ENCODE data around the gene TXNDC8.
"Not testable (repeated sequence)": the region's sequence is repeated elsewhere in the genome, so short reads cannot be mapped to it uniquely, and the experiment has no call there.

Gene TXNDC8

GRCh38 chr9:110323818-110324217 lies 13.8 kb downstream of the TXNDC8 start:
- DNase-seq, result no peak

GRCh38 chr9:110320651-110321445 lies 16.8 kb downstream of the TXNDC8 start:
- DNase-seq, result no peak

- no peak for DNase-seq
These were observed 17.7 kb downstream of the TXNDC8 start for GRCh38 chr9:110319781-110320492.

- no peak for DNase-seq
These were observed 19.8 kb downstream of the TXNDC8 start for GRCh38 chr9:110317911-110318310.

- no peak for DNase-seq
These were observed 21.2 kb downstream of the TXNDC8 start for GRCh38 chr9:110316261-110317075.

GRCh38 chr9:110311978-110312377 lies 25.7 kb downstream of the TXNDC8 start:
- DNase-seq, result not testable (repeated sequence)

- no peak for DNase-seq
These were observed 28.0 kb downstream of the TXNDC8 start for GRCh38 chr9:110309681-110310080.

- DNase-seq, result no peak
These were observed 29.0 kb downstream of the TXNDC8 start for GRCh38 chr9:110308633-110309038.

- DNase-seq, result no peak
These were observed 30.5 kb downstream of the TXNDC8 start for GRCh38 chr9:110307191-110307590.

- no peak for DNase-seq
These were observed 34.5 kb downstream of the TXNDC8 start for GRCh38 chr9:110303133-110303532.

GRCh38 chr9:110298043-110298605 lies 39.5 kb downstream of the TXNDC8 start:
- DNase-seq, result no peak

GRCh38 chr9:110293248-110293647 lies 44.4 kb downstream of the TXNDC8 start:
- no peak for DNase-seq

GRCh38 chr9:110291921-110292557 lies 45.6 kb downstream of the TXNDC8 start:
- DNase-seq, result no peak

- no peak for DNase-seq
These were observed 47.7 kb downstream of the TXNDC8 start for GRCh38 chr9:110290001-110290400.

GRCh38 chr9:110288503-110288902 lies 49.2 kb downstream of the TXNDC8 start:
- DNase-seq, result no peak

- DNase-seq, result no peak
These were observed 50.4 kb downstream of the TXNDC8 start for GRCh38 chr9:110287289-110287680.

- no peak for DNase-seq
These were observed 53.3 kb downstream of the TXNDC8 start for GRCh38 chr9:110284211-110284844.

GRCh38 chr9:110283751-110284150 lies 53.9 kb downstream of the TXNDC8 start:
- no peak for DNase-seq

- DNase-seq, result no peak
These were observed 55.0 kb downstream of the TXNDC8 start for GRCh38 chr9:110282739-110283081.

GRCh38 chr9:110282018-110282738 lies 55.5 kb downstream of the TXNDC8 start:
- no peak for DNase-seq

GRCh38 chr9:110278080-110278707 lies 59.5 kb downstream of the TXNDC8 start:
- no peak for DNase-seq

Measured in T1000 (cell line).